ENCODE measurements around the gene MDGA2. TPM values are rescaled to one million over a fixed set of nuclear protein-coding genes. Genes with fewer than 3 reads are reported as not detected.
"Not testable (repeated sequence)": the region's sequence is repeated elsewhere in the genome, so short reads cannot be mapped to it uniquely, and the experiment has no call there.

The MDGA2 gene
- total and polyA plus RNA-seq, 2 donors (not counting 1 experiment from before 2014, with no cell fraction given): not detected

DNA sequence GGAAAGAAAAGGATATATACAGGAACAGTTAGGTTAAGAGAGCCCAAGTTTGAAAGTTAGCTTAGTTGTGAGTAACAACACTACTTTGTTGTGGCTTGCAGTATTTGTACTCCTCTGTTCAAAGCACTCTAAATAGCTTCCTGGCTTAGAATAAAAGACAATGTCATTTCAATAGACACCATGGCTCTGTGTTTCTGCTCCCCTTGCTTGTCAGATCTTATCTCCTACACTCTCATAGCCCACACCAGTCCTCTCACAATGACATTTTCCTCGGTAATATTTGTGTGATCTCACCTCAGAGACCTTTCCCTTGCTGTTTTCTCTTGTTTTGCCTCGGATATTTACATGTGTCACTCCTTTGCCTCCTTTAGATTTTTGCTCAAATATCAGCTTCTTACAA, 418.4 kb downstream of the MDGA2 start:
- H3K9ac ChIP-seq (ENCODE audit: insufficient read depth, low read length): no peak overlapping the region
- no peak overlapping the region for H3K4me2 ChIP-seq (ENCODE audit: extremely low read depth, insufficient read depth, low read length)
- H4K20me1 ChIP-seq (ENCODE audit: control insufficient read depth, extremely low read depth, insufficient read depth, low read length): no peaks in the 10 kb centered on the region
- TF ChIP-seq, protein P1, sequence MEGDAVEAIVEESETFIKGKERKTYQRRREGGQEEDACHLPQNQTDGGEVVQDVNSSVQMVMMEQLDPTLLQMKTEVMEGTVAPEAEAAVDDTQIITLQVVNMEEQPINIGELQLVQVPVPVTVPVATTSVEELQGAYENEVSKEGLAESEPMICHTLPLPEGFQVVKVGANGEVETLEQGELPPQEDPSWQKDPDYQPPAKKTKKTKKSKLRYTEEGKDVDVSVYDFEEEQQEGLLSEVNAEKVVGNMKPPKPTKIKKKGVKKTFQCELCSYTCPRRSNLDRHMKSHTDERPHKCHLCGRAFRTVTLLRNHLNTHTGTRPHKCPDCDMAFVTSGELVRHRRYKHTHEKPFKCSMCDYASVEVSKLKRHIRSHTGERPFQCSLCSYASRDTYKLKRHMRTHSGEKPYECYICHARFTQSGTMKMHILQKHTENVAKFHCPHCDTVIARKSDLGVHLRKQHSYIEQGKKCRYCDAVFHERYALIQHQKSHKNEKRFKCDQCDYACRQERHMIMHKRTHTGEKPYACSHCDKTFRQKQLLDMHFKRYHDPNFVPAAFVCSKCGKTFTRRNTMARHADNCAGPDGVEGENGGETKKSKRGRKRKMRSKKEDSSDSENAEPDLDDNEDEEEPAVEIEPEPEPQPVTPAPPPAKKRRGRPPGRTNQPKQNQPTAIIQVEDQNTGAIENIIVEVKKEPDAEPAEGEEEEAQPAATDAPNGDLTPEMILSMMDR (conservative IDR thresholded peaks at IDR 0.05 in 1 of 2, IDR thresholded peaks at IDR 0.05 in 1 of 2; ENCODE audit: low read depth in 1 of 2, low read length in 2 of 2): no peak
- no peak for TF ChIP-seq EZH2 (IDR thresholded peaks at IDR 0.05; ENCODE audit: low read length, missing control alignments)
- no peak for DNase-seq (ENCODE audit: low read depth in 2 of 2)
- no peaks in the 10 kb centered on the region for H3K27me3 ChIP-seq (ENCODE audit: control insufficient read depth, insufficient read depth, low read length)
- H3K9me3 ChIP-seq (ENCODE audit: control insufficient read depth, insufficient read depth, low read depth, low read length): no peaks in the 10 kb centered on the region
- no peak overlapping the region for H2AFZ ChIP-seq (ENCODE audit: low read length)
- no peaks in the 10 kb centered on the region for H3K4me1 ChIP-seq (ENCODE audit: control insufficient read depth, extremely low read depth, insufficient read depth, low read length)
- no peak overlapping the region for H3K4me3 ChIP-seq (replicated peaks in 1 of 4; ENCODE audit: control extremely low read depth in 1 of 4, insufficient read depth in 1 of 4, low read depth in 3 of 4, low read length in 4 of 4)
- no peaks in the 10 kb centered on the region for H3K36me3 ChIP-seq (ENCODE audit: control insufficient read depth, insufficient read depth, low read length)
- H3K27ac ChIP-seq (ENCODE audit: insufficient read depth, low read length): no peak overlapping the region
- H3K79me2 ChIP-seq (ENCODE audit: control insufficient read depth, insufficient read depth, low read length): no peaks in the 10 kb centered on the region

DNA sequence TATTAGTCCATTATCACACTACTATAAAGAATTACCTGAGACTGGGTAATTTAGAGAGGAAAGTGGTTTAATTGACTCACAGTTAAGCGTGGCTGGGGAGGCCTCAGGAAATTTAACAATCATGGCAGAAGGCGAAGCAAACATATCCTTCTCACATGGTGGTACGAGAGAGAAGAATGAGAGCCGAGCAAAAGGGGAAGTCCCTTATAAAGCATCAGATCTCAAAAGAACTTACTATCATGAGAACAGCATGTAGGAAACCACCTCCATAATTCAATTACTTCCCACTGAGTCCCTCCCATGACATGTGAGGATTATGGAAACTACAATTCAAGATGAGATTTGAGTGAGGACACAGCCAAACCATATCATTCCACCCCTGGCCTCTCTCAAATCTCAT, 422.6 kb downstream of the MDGA2 start:
- Histone ChIP-seq H3K4me2 (ENCODE audit: extremely low read depth, insufficient read depth, low read length) (no peak overlapping the region), H3K36me3 (ENCODE audit: control insufficient read depth, insufficient read depth, low read length) (no peaks in the 10 kb centered on the region), H3K79me2 (ENCODE audit: control insufficient read depth, insufficient read depth, low read length) (no peaks in the 10 kb centered on the region), H3K9ac (ENCODE audit: insufficient read depth, low read length) (no peak overlapping the region), H4K20me1 (ENCODE audit: control insufficient read depth, extremely low read depth, insufficient read depth, low read length) (no peaks in the 10 kb centered on the region), H3K27me3 (ENCODE audit: control insufficient read depth, insufficient read depth, low read length) (no peaks in the 10 kb centered on the region), H3K4me1 (ENCODE audit: control insufficient read depth, extremely low read depth, insufficient read depth, low read length) (no peaks in the 10 kb centered on the region), H3K27ac (ENCODE audit: insufficient read depth, low read length) (no peak overlapping the region), H2AFZ (ENCODE audit: low read length) (no peak overlapping the region), H3K4me3 (replicated peaks in 1 of 4; ENCODE audit: control extremely low read depth in 1 of 4, insufficient read depth in 1 of 4, low read depth in 3 of 4, low read length in 4 of 4) (no peak overlapping the region), H3K9me3 (ENCODE audit: control insufficient read depth, insufficient read depth, low read depth, low read length) (no peaks in the 10 kb centered on the region)
- DNase-seq (ENCODE audit: low read depth in 2 of 2): no peak
- TF ChIP-seq, protein P1 (conservative IDR thresholded peaks at IDR 0.05 in 1 of 2, IDR thresholded peaks at IDR 0.05 in 1 of 2; ENCODE audit: low read depth in 1 of 2, low read length in 2 of 2): no peak
- TF ChIP-seq EZH2 (IDR thresholded peaks at IDR 0.05; ENCODE audit: low read length, missing control alignments): no peak

DNA sequence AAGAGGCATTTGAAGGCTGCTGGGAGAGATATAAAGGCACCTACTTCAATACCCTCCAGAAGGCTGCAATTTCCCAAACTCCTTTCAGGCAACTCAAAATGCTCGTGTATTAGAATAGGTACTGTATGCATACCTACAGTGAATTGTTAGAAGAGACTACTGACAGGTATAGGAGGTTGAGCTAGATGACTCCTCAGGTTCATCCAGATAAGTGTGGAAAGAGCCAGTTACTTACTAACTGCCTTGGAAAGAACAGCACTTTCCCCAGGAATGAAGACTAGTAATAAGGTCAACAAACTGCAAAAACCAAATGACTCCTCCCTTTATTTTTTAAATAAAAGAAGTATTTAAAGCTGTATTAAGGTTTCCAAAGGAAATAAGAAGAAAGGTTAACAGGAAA, 429.0 kb downstream of the MDGA2 start:
- H3K9me3 ChIP-seq (ENCODE audit: control insufficient read depth, insufficient read depth, low read depth, low read length): no peaks in the 10 kb centered on the region

DNA sequence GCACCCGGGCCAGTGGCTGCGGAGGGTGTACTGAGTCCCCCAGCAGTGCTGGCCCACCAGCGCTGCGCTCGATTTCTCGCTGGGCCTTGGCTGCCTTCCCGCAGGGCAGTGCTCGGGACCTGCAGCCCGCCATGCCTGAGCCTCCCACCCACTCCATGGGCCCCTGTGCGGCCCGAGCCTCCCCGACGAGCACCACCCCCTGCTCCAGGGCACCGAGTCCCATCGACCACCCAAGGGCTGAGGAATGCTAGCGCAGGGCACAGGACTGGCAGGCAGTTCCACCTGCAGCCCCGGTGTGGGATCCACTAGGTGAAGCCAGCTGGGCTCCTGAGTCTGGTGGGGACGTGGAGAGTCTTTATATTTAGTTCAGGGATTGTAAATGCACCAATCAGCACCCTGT, 432.8 kb downstream of the MDGA2 start:
- not testable (repeated sequence) for H3K36me3 ChIP-seq (ENCODE audit: control insufficient read depth, insufficient read depth, low read length); H3K27ac ChIP-seq (ENCODE audit: insufficient read depth, low read length); H2AFZ ChIP-seq (ENCODE audit: low read length); DNase-seq (ENCODE audit: low read depth in 2 of 2); H3K79me2 ChIP-seq (ENCODE audit: control insufficient read depth, insufficient read depth, low read length); H4K20me1 ChIP-seq (ENCODE audit: control insufficient read depth, extremely low read depth, insufficient read depth, low read length); H3K9ac ChIP-seq (ENCODE audit: insufficient read depth, low read length); H3K27me3 ChIP-seq (ENCODE audit: control insufficient read depth, insufficient read depth, low read length); H3K4me1 ChIP-seq (ENCODE audit: control insufficient read depth, extremely low read depth, insufficient read depth, low read length); H3K9me3 ChIP-seq (ENCODE audit: control insufficient read depth, insufficient read depth, low read depth, low read length); H3K4me2 ChIP-seq (ENCODE audit: extremely low read depth, insufficient read depth, low read length); H3K4me3 ChIP-seq (replicated peaks in 1 of 4; ENCODE audit: control extremely low read depth in 1 of 4, insufficient read depth in 1 of 4, low read depth in 3 of 4, low read length in 4 of 4)

More for the DNA sequence above, 429.0 kb downstream of the MDGA2 start:
- H3K27me3 ChIP-seq (ENCODE audit: control insufficient read depth, insufficient read depth, low read length): no peaks in the 10 kb centered on the region
- H3K79me2 ChIP-seq (ENCODE audit: control insufficient read depth, insufficient read depth, low read length): no peaks in the 10 kb centered on the region
- no peaks in the 10 kb centered on the region for H4K20me1 ChIP-seq (ENCODE audit: control insufficient read depth, extremely low read depth, insufficient read depth, low read length)
- TF ChIP-seq EZH2 (IDR thresholded peaks at IDR 0.05; ENCODE audit: low read length, missing control alignments): no peak
- H3K4me3 ChIP-seq (replicated peaks in 1 of 4; ENCODE audit: control extremely low read depth in 1 of 4, insufficient read depth in 1 of 4, low read depth in 3 of 4, low read length in 4 of 4): no peak overlapping the region
- no peak for DNase-seq (ENCODE audit: low read depth in 2 of 2)
- H3K36me3 ChIP-seq (ENCODE audit: control insufficient read depth, insufficient read depth, low read length): no peaks in the 10 kb centered on the region
- H3K27ac ChIP-seq (ENCODE audit: insufficient read depth, low read length): no peak overlapping the region
- no peak overlapping the region for H3K4me2 ChIP-seq (ENCODE audit: extremely low read depth, insufficient read depth, low read length)
- H3K9ac ChIP-seq (ENCODE audit: insufficient read depth, low read length): no peak overlapping the region
- no peak overlapping the region for H2AFZ ChIP-seq (ENCODE audit: low read length)
- no peaks in the 10 kb centered on the region for H3K4me1 ChIP-seq (ENCODE audit: control insufficient read depth, extremely low read depth, insufficient read depth, low read length)
